OCI-M2 (cell line): ENCODE measurements around the gene RDH5.

Source experiments
- DNase-seq: peaks from one replicate; lab custom pipeline; 2025; ENCODE audit not compliant: unreplicated experiment; lab: John Stamatoyannopoulos, UW

The RDH5 gene

GRCh38 chr12:55712700-55713415 lies 7.3 kb upstream of the RDH5 start:
- DNase-seq, result no peak

DNA sequence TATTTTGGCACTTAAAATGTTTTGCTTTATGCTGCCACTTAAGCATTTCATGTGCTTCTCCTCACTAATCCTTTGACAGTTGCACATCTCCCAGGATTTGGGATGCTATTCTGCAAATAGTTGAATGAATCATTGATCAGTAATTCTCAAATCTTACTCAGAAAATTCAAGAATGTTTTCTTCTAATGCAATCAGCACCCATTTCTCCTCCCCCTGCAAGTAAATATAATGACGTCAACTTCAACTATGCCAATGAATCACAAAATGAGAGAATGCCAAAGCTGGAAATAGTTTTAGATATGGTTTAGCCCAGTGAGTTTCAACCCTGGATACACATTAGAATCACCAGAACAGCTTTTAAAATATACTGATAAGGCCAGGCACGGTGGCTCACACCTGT lies 6.5 kb upstream of the RDH5 start:
- DNase-seq, result no peak

GRCh38 chr12:55715169-55715764 lies 4.9 kb upstream of the RDH5 start:
- DNase-seq, result no peak

- peak; percentile 25 for DNase-seq
Measured at GRCh38 chr12:55715833-55716581, 4.2 kb upstream of the RDH5 start, which contains the start of gene BLOC1S1. BLOC1S1 (plus strand) TSS chr12:55716046; CDS start chr12:55716052, 6 bp downstream.

- no peak for DNase-seq
Measured at GRCh38 chr12:55716582-55716957, 3.6 kb upstream of the RDH5 start.

- DNase-seq, result no peak
Measured at GRCh38 chr12:55717011-55718007, 2.9 kb upstream of the RDH5 start.

GRCh38 chr12:55718015-55718414 lies 2.2 kb upstream of the RDH5 start:
- DNase-seq, result no peak

DNA sequence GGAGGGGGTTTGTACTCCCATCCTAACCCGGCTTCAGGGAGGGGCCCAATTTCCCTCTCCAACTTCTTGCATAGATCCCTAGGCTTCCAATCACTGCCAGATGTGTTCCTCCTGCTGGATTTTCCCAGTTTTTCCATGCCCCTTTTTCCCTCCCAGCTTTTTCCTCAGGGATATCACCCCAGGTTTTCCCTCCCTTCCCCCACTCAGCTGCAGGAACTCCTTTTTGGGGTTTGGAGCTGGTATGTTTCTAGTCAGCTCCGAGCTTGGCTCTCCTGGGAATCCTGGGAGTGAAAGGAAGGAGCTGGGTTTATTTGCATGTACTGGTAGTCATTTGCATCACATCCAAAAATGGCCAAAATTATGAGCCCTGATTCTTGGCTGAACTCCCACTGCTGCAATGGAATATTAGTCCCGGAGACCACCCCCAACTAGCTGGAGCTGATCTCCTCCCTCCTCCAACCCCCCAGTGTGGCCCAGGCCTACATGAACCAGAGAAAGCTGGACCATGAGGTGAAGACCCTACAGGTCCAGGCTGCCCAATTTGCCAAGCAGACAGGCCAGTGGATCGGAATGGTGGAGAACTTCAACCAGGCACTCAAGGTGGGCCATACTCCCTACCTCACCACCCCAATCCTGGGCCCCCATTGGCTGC lies 1.4 kb upstream of the RDH5 start:
- no peak for DNase-seq

DNA sequence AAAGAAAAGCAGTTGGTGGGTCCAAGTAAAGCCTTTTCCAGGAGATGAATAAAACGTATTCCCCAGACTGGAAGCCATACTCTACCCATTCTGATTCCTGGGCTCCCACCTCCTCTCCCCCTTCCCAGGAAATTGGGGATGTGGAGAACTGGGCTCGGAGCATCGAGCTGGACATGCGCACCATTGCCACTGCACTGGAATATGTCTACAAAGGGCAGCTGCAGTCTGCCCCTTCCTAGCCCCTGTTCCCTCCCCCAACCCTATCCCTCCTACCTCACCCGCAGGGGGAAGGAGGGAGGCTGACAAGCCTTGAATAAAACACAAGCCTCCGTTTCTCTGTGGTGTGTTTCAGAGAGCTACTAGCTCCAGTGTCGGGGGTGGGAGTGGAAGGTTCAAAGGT lies 822 bp upstream of the RDH5 start:
- no peak for DNase-seq

GRCh38 chr12:55720894-55721444 lies 776 bp downstream of the RDH5 start:
- DNase-seq, result no peak

- DNase-seq, result no peak
Measured at GRCh38 chr12:55721601-55722213, 1.5 kb downstream of the RDH5 start.

DNA sequence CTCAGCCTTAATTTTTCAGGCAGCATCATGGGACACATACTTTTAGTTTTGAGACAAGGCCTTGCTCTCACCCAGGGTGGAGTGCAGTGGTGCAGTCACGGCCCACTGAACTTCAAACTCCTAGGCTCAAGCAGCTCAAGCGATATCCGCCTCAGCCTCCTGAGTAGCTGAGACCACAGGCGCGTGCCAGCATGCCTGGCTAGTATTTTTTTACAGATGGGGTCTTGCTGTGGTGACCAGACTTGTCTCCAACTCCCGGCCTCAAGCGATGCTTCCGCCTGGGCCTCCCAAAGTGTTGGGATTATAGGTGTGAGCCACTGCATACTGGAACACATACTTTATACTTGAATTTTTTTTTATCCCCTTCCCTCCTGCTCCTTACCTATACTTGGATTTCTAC lies 2.8 kb downstream of the RDH5 start:
- no peak for DNase-seq

DNA sequence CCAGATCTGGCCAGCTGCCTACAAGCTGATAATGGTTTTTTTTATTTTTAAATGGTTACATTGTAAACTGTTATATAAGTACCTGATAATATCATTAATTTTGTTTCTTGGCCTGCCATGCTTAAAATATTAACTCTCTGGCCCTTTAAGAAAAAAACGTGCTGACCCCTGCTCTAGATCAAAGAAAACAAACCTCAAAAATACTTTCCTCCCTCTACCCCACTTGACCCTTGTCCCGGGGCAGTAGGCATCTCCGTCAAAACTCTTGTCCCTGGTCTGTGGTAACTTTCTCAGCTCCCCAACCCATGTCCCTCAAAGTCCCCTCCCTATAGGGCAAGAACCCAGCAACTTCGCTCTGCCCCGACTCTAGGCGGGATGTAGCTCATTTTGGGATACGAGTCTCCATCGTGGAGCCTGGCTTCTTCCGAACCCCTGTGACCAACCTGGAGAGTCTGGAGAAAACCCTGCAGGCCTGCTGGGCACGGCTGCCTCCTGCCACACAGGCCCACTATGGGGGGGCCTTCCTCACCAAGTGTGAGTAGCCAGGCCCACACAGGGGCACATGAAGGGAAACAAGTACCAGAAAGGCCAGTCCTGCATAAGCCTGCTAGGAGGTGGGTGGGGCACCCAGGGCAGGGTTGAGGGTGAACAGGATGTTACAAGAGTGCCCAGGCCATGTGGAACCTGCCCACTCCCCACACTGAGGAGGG lies 3.5 kb downstream of the RDH5 start:
- DNase-seq, result no peak

DNA sequence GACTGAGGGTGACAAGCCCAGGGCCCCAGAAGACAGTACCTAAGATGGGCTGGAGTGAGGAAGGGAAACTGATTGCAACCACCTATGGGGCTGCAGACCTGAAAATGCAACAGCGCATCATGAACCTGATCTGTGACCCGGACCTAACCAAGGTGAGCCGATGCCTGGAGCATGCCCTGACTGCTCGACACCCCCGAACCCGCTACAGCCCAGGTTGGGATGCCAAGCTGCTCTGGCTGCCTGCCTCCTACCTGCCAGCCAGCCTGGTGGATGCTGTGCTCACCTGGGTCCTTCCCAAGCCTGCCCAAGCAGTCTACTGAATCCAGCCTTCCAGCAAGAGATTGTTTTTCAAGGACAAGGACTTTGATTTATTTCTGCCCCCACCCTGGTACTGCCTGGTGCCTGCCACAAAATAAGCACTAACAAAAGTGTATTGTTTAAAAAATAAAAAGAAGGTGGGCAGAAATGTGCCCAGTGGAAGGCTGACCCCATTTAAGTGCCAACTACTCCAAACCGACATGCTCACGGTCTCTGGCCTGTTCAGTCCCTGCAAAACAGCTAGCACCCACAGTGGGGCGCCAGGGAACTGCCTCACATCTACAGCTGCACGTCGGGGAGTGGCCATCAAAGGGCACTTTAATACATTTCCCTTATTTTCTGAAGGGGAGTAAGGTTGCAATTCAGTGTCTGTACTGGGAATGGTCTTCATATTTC lies 4.2 kb downstream of the RDH5 start:
- no peak for DNase-seq

DNA sequence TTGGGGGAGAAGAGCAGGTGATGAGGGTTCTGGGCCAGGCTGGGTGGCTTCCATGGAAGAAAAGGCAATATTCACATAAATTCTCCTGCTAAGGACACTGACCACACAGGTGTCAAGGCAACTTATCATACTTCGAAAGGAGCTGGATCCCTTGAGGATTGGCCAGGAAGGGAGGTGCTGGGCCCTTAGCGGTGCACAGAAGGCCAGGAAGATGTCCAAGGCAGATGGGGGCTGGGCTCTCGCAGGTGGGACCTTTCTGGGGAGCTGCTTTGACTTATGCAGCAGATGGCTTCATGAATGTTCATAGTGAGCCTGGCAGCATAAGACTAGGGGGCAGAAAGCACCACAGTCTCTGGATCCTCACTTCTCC lies 4.7 kb downstream of the RDH5 start:
- no peak for DNase-seq

DNA sequence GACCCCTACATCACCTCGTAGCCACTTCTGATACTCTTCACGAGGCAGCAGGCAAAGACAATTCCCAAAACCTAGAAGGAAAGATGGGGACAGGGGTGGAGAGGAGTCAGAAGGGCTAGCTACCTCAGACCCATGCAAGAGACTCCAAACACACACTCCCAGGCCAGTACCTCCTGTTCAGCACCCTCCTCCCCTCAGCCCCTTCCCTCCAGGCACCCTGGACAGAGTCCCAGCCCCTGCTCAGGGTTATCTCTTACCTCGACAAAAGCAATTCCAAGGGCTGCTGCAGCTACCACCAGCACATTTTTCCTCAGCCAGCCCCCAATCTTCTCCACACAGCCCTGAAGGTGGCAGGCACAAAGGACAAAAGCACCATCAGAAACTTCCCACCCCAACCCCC lies 5.4 kb downstream of the RDH5 start:
- no peak for DNase-seq

- no peak for DNase-seq
Measured at GRCh38 chr12:55726971-55727370, 6.8 kb downstream of the RDH5 start.

GRCh38 chr12:55727643-55728185 lies 7.5 kb downstream of the RDH5 start:
- no peak for DNase-seq
